HepG2 (cell line): ENCODE data around the gene SLC25A19. TPM values are rescaled to one million over a fixed set of nuclear protein-coding genes. Genes with fewer than 3 reads are reported as not detected.

Experiments used
- ATAC-seq: fragments of 200-7000 bp; cut with Tn5 transposase; 3 replicates; pipeline ENCODE4 v1.9.1; 2020; ENCODE audit warnings: mild to moderate bottlenecking, moderate library complexity
- BruUV-seq: library from RNA; stranded (reverse); fragments of 400-500 nt; replicated peaks from 2 replicates; lab custom pipeline; 2021; lab: Mats Ljungman, UMichigan
- CTCF ChIA-PET: fragments of 300-600 bp; formaldehyde crosslinking; extraction: SDS; loops from one replicate; lab custom pipeline; 2021; ENCODE audit warnings: low total read pairs, inconsistent platforms, low intra/inter-chr PET ratio; lab: Yijun Ruan, JAX
- POLR2A ChIA-PET: fragments of 350-600 bp; sonication (Branson Sonifier 250); formaldehyde crosslinking; loops from one replicate; lab custom pipeline; 2020; ENCODE audit warnings: antibody characterized with exemption, inconsistent platforms; lab: Yijun Ruan, JAX
- DNase-seq: peaks from one replicate; pipeline ENCODE4 v3.0.0-alpha.2; 2015; ENCODE audit warnings: low spot score
- FAIRE-seq: peaks from 3 replicates; lab custom pipeline; 2011; peaks lifted over from hg19 to GRCh38; lab: Jason Lieb, UNC
- H2AFZ ChIP-seq: one replicate; pipeline ENCODE4 v1.6.1; 2011; ENCODE audit warnings: low read length, inconsistent platforms
- H3K27ac ChIP-seq: fragments of 300-600 bp; 3 replicates; pipeline ENCODE4 v1.8.0; 2011; ENCODE audit warnings: mixed run types, mild to moderate bottlenecking, mixed read lengths, low read length, inconsistent platforms; ENCODE audit not compliant: insufficient read depth; ENCODE audit errors: extremely low read length
- H3K27me3 ChIP-seq, 2 experiments: fragments of 200-600 bp in 1 of 2; 2 replicates in 1 of 2; 3 replicates in 1 of 2; pipeline versions ENCODE4 v1.6.0 to v1.8.0; 2011; ENCODE audit warnings: low read length in 2 of 2, mild to moderate bottlenecking in 2 of 2, moderate library complexity in 2 of 2, inconsistent platforms in 1 of 2; ENCODE audit not compliant: insufficient read depth in 2 of 2, control insufficient read depth in 1 of 2
- H3K36me3 ChIP-seq, 2 experiments: fragments of 200-600 bp in 1 of 2; replicated peaks in 1 of 2; 2 replicates in 1 of 2; 3 replicates in 1 of 2; pipeline versions ENCODE4 v1.5.1 to v1.8.0; 2011; ENCODE audit warnings: low read length in 2 of 2, inconsistent platforms in 1 of 2; ENCODE audit not compliant: insufficient read depth in 2 of 2, control insufficient read depth in 1 of 2
- H3K4me1 ChIP-seq: 2 replicates; pipeline ENCODE4 v1.5.1; 2012; ENCODE audit warnings: low read length, inconsistent platforms; ENCODE audit not compliant: insufficient read depth
- H3K4me2 ChIP-seq: 2 replicates; pipeline ENCODE4 v1.6.0; 2011; ENCODE audit warnings: low read depth, low read length, inconsistent platforms
- H3K4me3 ChIP-seq, 3 experiments: fragments of 200-600 bp in 1 of 3; sonication (generic), shearing (Covaris generic) in 1 of 3; replicated peaks in 1 of 3; 2 replicates each; pipeline ENCODE4 v1.5.1; 2011 to 2016; ENCODE audit warnings: low read length in 3 of 3, inconsistent platforms in 2 of 3, low read depth in 2 of 3, mild to moderate bottlenecking in 2 of 3, control low read depth in 1 of 3, mixed read lengths in 1 of 3; ENCODE audit not compliant: insufficient read depth in 1 of 3
- H3K79me2 ChIP-seq: one replicate; pipeline ENCODE4 v1.6.1; 2011; ENCODE audit warnings: low read length, inconsistent platforms; ENCODE audit not compliant: insufficient read depth
- H3K9ac ChIP-seq: 2 replicates; pipeline ENCODE4 v1.6.0; 2011; ENCODE audit warnings: mild to moderate bottlenecking, low read depth, low read length, inconsistent platforms; ENCODE audit not compliant: insufficient read depth
- H3K9me3 ChIP-seq: 2 replicates; pipeline ENCODE4 v1.5.1; 2012; ENCODE audit warnings: mild to moderate bottlenecking, low read length
- H4K20me1 ChIP-seq: 2 replicates; pipeline ENCODE4 v1.6.0; 2011; ENCODE audit warnings: inconsistent platforms, mild to moderate bottlenecking, low read length, moderate library complexity; ENCODE audit not compliant: insufficient read depth
- BCL6 ChIP-seq: IDR thresholded peaks from 2 replicates; pipeline ENCODE4 v1.6.1; 2016; ENCODE audit warnings: missing genetic modification reagents, missing compliant biosample characterization
- FOXC1 ChIP-seq: sonication (generic); formaldehyde crosslinking; IDR thresholded peaks from 2 replicates; pipeline ENCODE4 v1.8.0; 2022; ENCODE audit warnings: mild to moderate bottlenecking, missing genetic modification reagents, borderline replicate concordance
- GTF3A ChIP-seq: sonication (generic); formaldehyde crosslinking; conservative IDR thresholded peaks from 2 replicates; pipeline ENCODE4 v1.4.0; 2020; ENCODE audit warnings: mild to moderate bottlenecking, missing genetic modification reagents
- LCORL ChIP-seq, 2 experiments: fragments of 450-650 bp in 1 of 2; sonication (generic) in 1 of 2; formaldehyde crosslinking in 1 of 2; IDR thresholded peaks; 2 replicates each; pipeline versions ENCODE4 v1.5.0 to v1.6.1; 2017 to 2020; ENCODE audit warnings: antibody characterized with exemption in 1 of 2, missing genetic modification reagents in 1 of 2
- PHF21A ChIP-seq: sonication (generic); formaldehyde crosslinking; IDR thresholded peaks from 2 replicates; pipeline ENCODE4 v1.5.0; 2020; ENCODE audit warnings: mild to moderate bottlenecking, missing genetic modification reagents
- TEAD3 ChIP-seq: optimal IDR thresholded peaks from 2 replicates; pipeline ENCODE3; 2016; ENCODE audit warnings: borderline replicate concordance
- U2AF1 ChIP-seq: fragments of 200-400 bp; formaldehyde crosslinking; optimal IDR thresholded peaks from 2 replicates; pipeline ENCODE3; 2017; ENCODE audit warnings: mild to moderate bottlenecking, low read depth, low read length
- ZMYM4 ChIP-seq: sonication (generic); formaldehyde crosslinking; IDR thresholded peaks from 2 replicates; pipeline ENCODE4 v1.8.1; 2023; ENCODE audit warnings: mild to moderate bottlenecking, missing genetic modification reagents
- ZNF30 ChIP-seq: sonication (generic); formaldehyde crosslinking; IDR thresholded peaks from 2 replicates; pipeline ENCODE4 v1.5.0; 2020; ENCODE audit warnings: mild to moderate bottlenecking, missing genetic modification reagents
- ZNF660 ChIP-seq: sonication (generic); formaldehyde crosslinking; IDR thresholded peaks from 2 replicates; pipeline ENCODE4 v1.5.1; 2020; ENCODE audit warnings: mild to moderate bottlenecking, low read depth, missing genetic modification reagents, borderline replicate concordance
- ZNF670 ChIP-seq: sonication (generic); formaldehyde crosslinking; IDR thresholded peaks from 2 replicates; pipeline ENCODE4 v1.8.0; 2022; ENCODE audit warnings: mild to moderate bottlenecking, missing genetic modification reagents, borderline replicate concordance
- WGBS: methylation state at CpG from one replicate; pipeline ENCODE4 v1.1.6; 2017; ENCODE audit warnings: low lambda C conversion rate; 5-methylcytosine and 5-hydroxymethylcytosine counted together
- in situ Hi-C: cut with HindIII; loops from 2 replicates; pipeline ENCODE4 v1.10.0; 2017; ENCODE audit warnings: low pct_unique_long_range_greater_than_20kb; ENCODE audit not compliant: extremely low pct_ligation_motif_present
- intact Hi-C: fragments of 100-400 bp; cut with micrococcal nuclease; formaldehyde crosslinking; loops from one replicate; pipeline ENCODE4 v1.10.0; 2022; ENCODE audit not compliant: unreplicated experiment
- polyA plus RNA-seq, 8 experiments: library from polyadenylated mRNA; depleted of rRNA in 3 of 8; stranded (reverse) in 7 of 8; unstranded in 1 of 8; fragments of >200 nt; fragmentation: Illumina TruSeq in 4 of 8; extraction: Trizol in 4 of 8; gene quantifications; 2 replicates each; pipeline versions ENCODE4 v1.2.1 to v1.2.3, GENCODE V29; 2011 to 2016; ENCODE audit warnings: low read depth in 4 of 8, missing spikeins in 1 of 8, mixed read lengths in 1 of 8; ENCODE audit not compliant: insufficient read depth in 1 of 8
- total RNA-seq, 5 experiments: library from RNA; depleted of rRNA; stranded (reverse); fragments of >200 nt; fragmentation: Illumina TruSeq; extraction: Trizol; gene quantifications; 2 replicates each; pipeline ENCODE4 v1.2.3, GENCODE V29; 2016; ENCODE audit warnings: low read depth in 1 of 5
- TF ChIP-seq, protein P1 (sequence below): sonication (generic); formaldehyde crosslinking; IDR thresholded peaks from 2 replicates; pipeline ENCODE4 v1.4.0; 2020; ENCODE audit warnings: mild to moderate bottlenecking, missing genetic modification reagents
- TF ChIP-seq, protein P2 (sequence below): sonication (generic); formaldehyde crosslinking; IDR thresholded peaks from 2 replicates; pipeline ENCODE4 v1.5.1; 2020; ENCODE audit warnings: missing genetic modification reagents, mild to moderate bottlenecking, borderline replicate concordance
- TF ChIP-seq, protein P3 (sequence below): sonication (generic); formaldehyde crosslinking; conservative IDR thresholded peaks from 2 replicates; pipeline ENCODE4 v1.4.0; 2020; ENCODE audit warnings: mild to moderate bottlenecking, missing genetic modification reagents, moderate library complexity

The SLC25A19 gene
- total and polyA plus RNA-seq, 2 of the 13 experiments (the other 11 are each of a cell fraction or from before 2014, with no cell fraction given): 24.4 to 41.4 TPM

DNA sequence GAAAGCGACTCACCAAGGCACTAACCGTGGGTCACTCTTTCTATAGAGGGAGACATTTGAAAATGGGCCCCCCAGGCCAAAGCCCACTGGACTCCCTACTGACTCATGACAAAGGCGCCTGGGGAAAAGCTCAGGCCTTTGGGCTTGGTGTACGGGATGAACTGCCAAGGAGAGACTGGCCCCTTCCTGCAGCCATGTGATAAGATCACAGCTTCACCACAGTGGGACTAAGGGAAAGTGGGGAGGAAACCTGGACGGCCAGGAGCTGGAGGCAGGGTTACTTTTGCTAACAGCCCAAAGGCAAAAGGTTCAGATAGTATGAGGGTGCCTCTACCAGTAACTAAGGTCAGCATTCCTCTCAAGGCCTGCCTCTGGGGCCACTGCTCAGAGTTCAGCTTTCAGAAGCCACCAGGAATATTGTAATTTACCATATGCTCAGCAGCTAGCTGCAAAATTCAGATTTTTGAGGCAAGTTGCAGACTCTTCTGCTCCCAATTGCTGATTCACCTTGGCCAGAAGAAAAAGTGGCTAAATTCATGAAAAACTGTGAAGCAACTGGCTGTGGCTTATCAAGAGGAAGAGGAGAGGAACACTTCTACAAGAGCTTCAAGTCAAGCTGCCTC lies 37.1 kb upstream of the SLC25A19 start:
- Histone ChIP-seq H4K20me1 (peaks cover 4% of the 10 kb centered on the region; the same call in 1 of the 2 replicates), H3K9me3 (no peaks in the 10 kb centered on the region), H3K4me2 (no peak overlapping the region; the same call in 1 of the 2 replicates), H3K36me3 (peaks cover 22 to 61% of the 10 kb centered on the region in 2 experiments), H3K27me3 (no peaks in the 10 kb centered on the region), H2AFZ (no peak overlapping the region), H3K79me2 (peaks cover 9% of the 10 kb centered on the region), H3K4me3 (no peak overlapping the region), H3K4me1 (peaks cover 13% of the 10 kb centered on the region), H3K27ac (peak overlapping the region; percentile 71), H3K9ac (peak overlapping the region; percentile 25; the same call in 1 of the 2 replicates)
- no TSS peak for BruUV-seq
- ATAC-seq (peak; percentile 70), FAIRE-seq (no peak), DNase-seq (no peak)
- in situ Hi-C loops (loop anchor here (5.0 kb wide), 1 partner anchor 66 kb away; no protein-coding TSS in a partner anchor), intact Hi-C loops (no loop called here)
- CTCF ChIA-PET: no interaction called here
- WGBS: 75% methylated on average over 5 of the region's 5 CpGs
- POLR2A ChIA-PET: interaction anchor here (1.1 to 1.6 kb wide), 2 partner anchors 68 to 80 kb away, joined by 4 to 6 read pairs; partner anchors contain the start of gene GRB2
- TF ChIP-seq ZNF670 (CRISPR knock-in tag) (no peak), PHF21A (CRISPR knock-in tag) (0 out of 2 replicates have a peak, but pooled peaks have one; percentile 38), TEAD3 (CRISPR knock-in tag) (peak; percentile 30), ZNF30 (CRISPR knock-in tag) (0 out of 2 replicates have a peak, but pooled peaks have one; percentile 61), ZNF660 (CRISPR knock-in tag) (no peak), U2AF1 (no peak), ZMYM4 (0 out of 2 replicates have a peak, but pooled peaks have one; percentile 13), BCL6 (no peak), LCORL (IDR thresholded peaks at IDR 0.05) (no peak), LCORL (CRISPR knock-in tag; IDR thresholded peaks at IDR 0.05) (0 out of 2 replicates have a peak, but pooled peaks have one; percentile 23), FOXC1 (CRISPR knock-in tag) (0 out of 2 replicates have a peak, but pooled peaks have one; percentile 22), GTF3A (CRISPR knock-in tag) (no peak)
- TF ChIP-seq, protein P1, sequence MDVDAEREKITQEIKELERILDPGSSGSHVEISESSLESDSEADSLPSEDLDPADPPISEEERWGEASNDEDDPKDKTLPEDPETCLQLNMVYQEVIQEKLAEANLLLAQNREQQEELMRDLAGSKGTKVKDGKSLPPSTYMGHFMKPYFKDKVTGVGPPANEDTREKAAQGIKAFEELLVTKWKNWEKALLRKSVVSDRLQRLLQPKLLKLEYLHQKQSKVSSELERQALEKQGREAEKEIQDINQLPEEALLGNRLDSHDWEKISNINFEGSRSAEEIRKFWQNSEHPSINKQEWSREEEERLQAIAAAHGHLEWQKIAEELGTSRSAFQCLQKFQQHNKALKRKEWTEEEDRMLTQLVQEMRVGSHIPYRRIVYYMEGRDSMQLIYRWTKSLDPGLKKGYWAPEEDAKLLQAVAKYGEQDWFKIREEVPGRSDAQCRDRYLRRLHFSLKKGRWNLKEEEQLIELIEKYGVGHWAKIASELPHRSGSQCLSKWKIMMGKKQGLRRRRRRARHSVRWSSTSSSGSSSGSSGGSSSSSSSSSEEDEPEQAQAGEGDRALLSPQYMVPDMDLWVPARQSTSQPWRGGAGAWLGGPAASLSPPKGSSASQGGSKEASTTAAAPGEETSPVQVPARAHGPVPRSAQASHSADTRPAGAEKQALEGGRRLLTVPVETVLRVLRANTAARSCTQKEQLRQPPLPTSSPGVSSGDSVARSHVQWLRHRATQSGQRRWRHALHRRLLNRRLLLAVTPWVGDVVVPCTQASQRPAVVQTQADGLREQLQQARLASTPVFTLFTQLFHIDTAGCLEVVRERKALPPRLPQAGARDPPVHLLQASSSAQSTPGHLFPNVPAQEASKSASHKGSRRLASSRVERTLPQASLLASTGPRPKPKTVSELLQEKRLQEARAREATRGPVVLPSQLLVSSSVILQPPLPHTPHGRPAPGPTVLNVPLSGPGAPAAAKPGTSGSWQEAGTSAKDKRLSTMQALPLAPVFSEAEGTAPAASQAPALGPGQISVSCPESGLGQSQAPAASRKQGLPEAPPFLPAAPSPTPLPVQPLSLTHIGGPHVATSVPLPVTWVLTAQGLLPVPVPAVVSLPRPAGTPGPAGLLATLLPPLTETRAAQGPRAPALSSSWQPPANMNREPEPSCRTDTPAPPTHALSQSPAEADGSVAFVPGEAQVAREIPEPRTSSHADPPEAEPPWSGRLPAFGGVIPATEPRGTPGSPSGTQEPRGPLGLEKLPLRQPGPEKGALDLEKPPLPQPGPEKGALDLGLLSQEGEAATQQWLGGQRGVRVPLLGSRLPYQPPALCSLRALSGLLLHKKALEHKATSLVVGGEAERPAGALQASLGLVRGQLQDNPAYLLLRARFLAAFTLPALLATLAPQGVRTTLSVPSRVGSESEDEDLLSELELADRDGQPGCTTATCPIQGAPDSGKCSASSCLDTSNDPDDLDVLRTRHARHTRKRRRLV (CRISPR knock-in tag): no peak
- TF ChIP-seq, protein P2, sequence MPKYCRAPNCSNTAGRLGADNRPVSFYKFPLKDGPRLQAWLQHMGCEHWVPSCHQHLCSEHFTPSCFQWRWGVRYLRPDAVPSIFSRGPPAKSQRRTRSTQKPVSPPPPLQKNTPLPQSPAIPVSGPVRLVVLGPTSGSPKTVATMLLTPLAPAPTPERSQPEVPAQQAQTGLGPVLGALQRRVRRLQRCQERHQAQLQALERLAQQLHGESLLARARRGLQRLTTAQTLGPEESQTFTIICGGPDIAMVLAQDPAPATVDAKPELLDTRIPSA: 0 out of 2 replicates have a peak, but pooled peaks have one; percentile 33
- TF ChIP-seq, protein P3, sequence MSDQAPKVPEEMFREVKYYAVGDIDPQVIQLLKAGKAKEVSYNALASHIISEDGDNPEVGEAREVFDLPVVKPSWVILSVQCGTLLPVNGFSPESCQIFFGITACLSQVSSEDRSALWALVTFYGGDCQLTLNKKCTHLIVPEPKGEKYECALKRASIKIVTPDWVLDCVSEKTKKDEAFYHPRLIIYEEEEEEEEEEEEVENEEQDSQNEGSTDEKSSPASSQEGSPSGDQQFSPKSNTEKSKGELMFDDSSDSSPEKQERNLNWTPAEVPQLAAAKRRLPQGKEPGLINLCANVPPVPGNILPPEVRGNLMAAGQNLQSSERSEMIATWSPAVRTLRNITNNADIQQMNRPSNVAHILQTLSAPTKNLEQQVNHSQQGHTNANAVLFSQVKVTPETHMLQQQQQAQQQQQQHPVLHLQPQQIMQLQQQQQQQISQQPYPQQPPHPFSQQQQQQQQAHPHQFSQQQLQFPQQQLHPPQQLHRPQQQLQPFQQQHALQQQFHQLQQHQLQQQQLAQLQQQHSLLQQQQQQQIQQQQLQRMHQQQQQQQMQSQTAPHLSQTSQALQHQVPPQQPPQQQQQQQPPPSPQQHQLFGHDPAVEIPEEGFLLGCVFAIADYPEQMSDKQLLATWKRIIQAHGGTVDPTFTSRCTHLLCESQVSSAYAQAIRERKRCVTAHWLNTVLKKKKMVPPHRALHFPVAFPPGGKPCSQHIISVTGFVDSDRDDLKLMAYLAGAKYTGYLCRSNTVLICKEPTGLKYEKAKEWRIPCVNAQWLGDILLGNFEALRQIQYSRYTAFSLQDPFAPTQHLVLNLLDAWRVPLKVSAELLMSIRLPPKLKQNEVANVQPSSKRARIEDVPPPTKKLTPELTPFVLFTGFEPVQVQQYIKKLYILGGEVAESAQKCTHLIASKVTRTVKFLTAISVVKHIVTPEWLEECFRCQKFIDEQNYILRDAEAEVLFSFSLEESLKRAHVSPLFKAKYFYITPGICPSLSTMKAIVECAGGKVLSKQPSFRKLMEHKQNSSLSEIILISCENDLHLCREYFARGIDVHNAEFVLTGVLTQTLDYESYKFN (CRISPR knock-in tag): 0 out of 2 replicates have a peak, but pooled peaks have one; percentile 26
